Neuron (in vitro differentiated cells): ENCODE data around the gene ATG16L2.
"Not testable (repeated sequence)": the region's sequence is repeated elsewhere in the genome, so short reads cannot be mapped to it uniquely, and the experiment has no call there.

Source experiments
- H2AFZ ChIP-seq: one replicate; pipeline ENCODE4 v1.6.1; 2013; ENCODE audit warnings: low read depth, mild to moderate bottlenecking, inconsistent platforms, low read length, moderate library complexity
- H3K27me3 ChIP-seq: one replicate; pipeline ENCODE4 v1.6.1; 2013; ENCODE audit warnings: low read length; ENCODE audit not compliant: insufficient read depth
- H3K36me3 ChIP-seq: one replicate; pipeline ENCODE4 v1.6.1; 2013; ENCODE audit warnings: low read length; ENCODE audit not compliant: insufficient read depth
- H3K4me1 ChIP-seq: one replicate; pipeline ENCODE4 v1.6.1; 2013; ENCODE audit warnings: low read length; ENCODE audit not compliant: insufficient read depth
- H3K4me3 ChIP-seq: 2 replicates; pipeline ENCODE4 v1.5.1; 2013; ENCODE audit warnings: mild to moderate bottlenecking, low read length, moderate library complexity
- H3K9me3 ChIP-seq: one replicate; pipeline ENCODE4 v1.6.1; 2013; ENCODE audit warnings: low read length

Gene ATG16L2

DNA sequence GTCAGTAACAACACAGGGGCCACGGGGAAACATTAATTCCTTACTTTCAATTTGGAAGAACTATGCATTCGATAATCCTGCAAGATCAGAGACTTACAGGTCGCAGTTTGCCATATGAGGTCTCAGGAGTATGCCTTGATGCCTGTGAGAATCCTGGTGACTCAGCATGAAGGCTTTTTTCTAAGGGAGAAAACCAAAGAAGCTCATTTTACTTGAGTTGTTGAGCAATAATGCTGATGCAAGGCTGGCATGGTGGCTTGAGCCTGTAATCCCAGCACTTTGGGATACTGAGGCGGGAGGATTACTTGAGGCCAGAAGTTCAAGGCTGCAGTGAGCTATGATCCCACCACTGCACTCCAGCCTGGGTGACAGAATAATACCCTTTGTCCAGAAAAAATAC lies 26.6 kb downstream of the ATG16L2 start:
- Histone ChIP-seq H3K36me3 (peaks cover 50% of the 10 kb centered on the region), H3K4me1 (no peaks in the 10 kb centered on the region), H3K4me3 (no peak overlapping the region), H2AFZ (no peak overlapping the region), H3K9me3 (no peaks in the 10 kb centered on the region), H3K27me3 (no peaks in the 10 kb centered on the region)

- Histone ChIP-seq H3K9me3 (no peaks in the 10 kb centered on the region), H3K36me3 (peaks cover 50% of the 10 kb centered on the region), H3K4me3 (no peak overlapping the region), H3K27me3 (no peaks in the 10 kb centered on the region), H2AFZ (no peak overlapping the region), H3K4me1 (no peaks in the 10 kb centered on the region)
Observed at GRCh38 chr11:72841397-72841796, 27.2 kb downstream of the ATG16L2 start.

DNA sequence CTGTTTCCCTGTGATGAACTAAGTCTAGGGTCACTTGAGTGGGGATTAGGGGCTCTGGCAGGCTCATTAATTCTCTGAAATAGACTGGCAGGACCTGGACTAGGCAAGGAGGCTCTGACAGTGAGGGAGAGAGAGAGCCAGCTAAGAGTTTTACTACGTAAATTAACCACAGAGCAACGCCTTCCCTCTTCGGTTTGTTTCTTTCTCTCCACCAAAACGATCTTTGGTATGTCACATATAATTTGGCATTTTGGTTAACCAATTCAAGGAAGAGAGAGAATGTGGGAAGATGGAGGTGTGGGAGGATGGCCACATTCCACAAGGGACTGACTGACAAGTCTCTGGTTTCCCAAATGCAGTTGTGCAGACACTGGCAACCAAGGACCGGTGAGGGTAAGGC lies 27.9 kb downstream of the ATG16L2 start:
- no peak overlapping the region for H3K4me3 ChIP-seq

DNA sequence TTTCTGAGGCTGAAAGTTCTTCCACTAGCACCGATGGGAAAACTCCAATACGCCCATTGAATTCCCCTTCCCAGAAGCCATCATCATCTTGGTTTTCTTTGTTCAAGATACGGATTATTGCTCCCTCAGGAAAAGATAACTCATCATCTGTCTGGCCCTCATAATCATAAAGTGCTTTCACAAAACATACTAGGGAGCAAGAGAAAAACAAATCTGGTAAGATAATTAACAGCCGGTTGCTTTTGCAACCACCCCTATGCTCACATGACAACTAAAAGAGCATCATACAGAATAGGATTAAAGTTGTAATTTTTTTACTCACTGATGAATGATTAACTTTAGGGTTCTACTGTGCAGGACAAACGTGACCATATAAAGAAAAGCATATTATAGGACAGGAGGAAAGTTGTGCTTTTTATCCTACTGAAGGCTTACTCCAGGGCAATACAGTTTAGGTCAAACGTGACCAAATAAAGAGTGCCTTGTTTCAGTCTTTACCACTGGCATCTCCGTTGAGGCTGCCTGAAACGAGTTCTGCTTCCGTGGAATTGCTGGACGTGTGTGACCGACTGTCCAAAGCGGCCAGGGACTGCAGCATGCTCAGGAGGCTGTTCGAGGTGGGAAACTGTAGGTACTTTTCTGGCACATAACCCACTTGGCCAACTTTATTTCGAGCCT lies 28.6 kb downstream of the ATG16L2 start:
- Histone ChIP-seq H2AFZ (no peak overlapping the region), H3K27me3 (no peaks in the 10 kb centered on the region), H3K4me1 (no peaks in the 10 kb centered on the region), H3K9me3 (no peaks in the 10 kb centered on the region), H3K36me3 (peaks cover 44% of the 10 kb centered on the region), H3K4me3 (no peak overlapping the region)

More for the DNA sequence above, 27.9 kb downstream of the ATG16L2 start:
- H2AFZ ChIP-seq, result no peak overlapping the region
- H3K27me3 ChIP-seq, result no peaks in the 10 kb centered on the region
- H3K9me3 ChIP-seq, result no peaks in the 10 kb centered on the region
- H3K4me1 ChIP-seq, result no peaks in the 10 kb centered on the region
- H3K36me3 ChIP-seq, result peaks cover 50% of the 10 kb centered on the region

GRCh38 chr11:72844356-72844755 lies 30.1 kb downstream of the ATG16L2 start:
- Histone ChIP-seq H3K4me1 (no peaks in the 10 kb centered on the region), H3K9me3 (no peaks in the 10 kb centered on the region), H3K4me3 (no peak overlapping the region), H3K36me3 (peaks cover 31% of the 10 kb centered on the region), H2AFZ (no peak overlapping the region), H3K27me3 (no peaks in the 10 kb centered on the region)

- H3K9me3 ChIP-seq, result no peaks in the 10 kb centered on the region
- H2AFZ ChIP-seq, result no peak overlapping the region
- H3K4me1 ChIP-seq, result no peaks in the 10 kb centered on the region
- no peak overlapping the region for H3K4me3 ChIP-seq
- H3K36me3 ChIP-seq, result peaks cover 4% of the 10 kb centered on the region
- no peaks in the 10 kb centered on the region for H3K27me3 ChIP-seq
Observed at GRCh38 chr11:72848846-72849466, 34.7 kb downstream of the ATG16L2 start.

GRCh38 chr11:72850832-72851231 lies 36.6 kb downstream of the ATG16L2 start:
- Histone ChIP-seq H2AFZ (no peak overlapping the region), H3K4me1 (no peaks in the 10 kb centered on the region), H3K4me3 (no peak overlapping the region), H3K36me3 (peaks cover 4% of the 10 kb centered on the region), H3K9me3 (no peaks in the 10 kb centered on the region), H3K27me3 (no peaks in the 10 kb centered on the region)

GRCh38 chr11:72851726-72852125 lies 37.5 kb downstream of the ATG16L2 start:
- Histone ChIP-seq H3K4me1 (no peaks in the 10 kb centered on the region), H3K27me3 (no peaks in the 10 kb centered on the region), H3K4me3 (no peak overlapping the region), H3K9me3 (no peaks in the 10 kb centered on the region), H2AFZ (no peak overlapping the region), H3K36me3 (peaks cover 4% of the 10 kb centered on the region)

DNA sequence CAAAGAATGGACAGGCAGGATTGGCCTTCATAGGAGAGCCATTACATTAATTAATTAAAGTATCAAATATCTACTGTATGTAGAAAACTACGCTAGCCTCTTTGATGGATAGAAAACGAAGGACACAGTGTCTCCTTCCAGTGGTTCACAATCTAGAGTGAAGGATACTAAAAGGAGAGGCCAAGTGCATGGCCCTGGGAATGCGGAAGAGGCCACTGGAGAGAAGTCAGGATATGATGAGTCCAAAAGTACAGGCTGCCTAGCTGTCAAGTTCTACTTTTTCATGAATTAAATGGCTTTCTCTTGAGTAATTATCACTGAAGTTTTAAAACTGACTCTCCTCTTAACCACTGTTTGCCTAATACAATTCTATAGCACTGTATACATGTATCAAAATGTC lies 41.9 kb downstream of the ATG16L2 start:
- H3K4me1 ChIP-seq, result no peaks in the 10 kb centered on the region
- no peak overlapping the region for H2AFZ ChIP-seq
- no peak overlapping the region for H3K4me3 ChIP-seq
- H3K27me3 ChIP-seq, result no peaks in the 10 kb centered on the region
- H3K36me3 ChIP-seq, result peaks cover 8% of the 10 kb centered on the region
- H3K9me3 ChIP-seq, result no peaks in the 10 kb centered on the region

DNA sequence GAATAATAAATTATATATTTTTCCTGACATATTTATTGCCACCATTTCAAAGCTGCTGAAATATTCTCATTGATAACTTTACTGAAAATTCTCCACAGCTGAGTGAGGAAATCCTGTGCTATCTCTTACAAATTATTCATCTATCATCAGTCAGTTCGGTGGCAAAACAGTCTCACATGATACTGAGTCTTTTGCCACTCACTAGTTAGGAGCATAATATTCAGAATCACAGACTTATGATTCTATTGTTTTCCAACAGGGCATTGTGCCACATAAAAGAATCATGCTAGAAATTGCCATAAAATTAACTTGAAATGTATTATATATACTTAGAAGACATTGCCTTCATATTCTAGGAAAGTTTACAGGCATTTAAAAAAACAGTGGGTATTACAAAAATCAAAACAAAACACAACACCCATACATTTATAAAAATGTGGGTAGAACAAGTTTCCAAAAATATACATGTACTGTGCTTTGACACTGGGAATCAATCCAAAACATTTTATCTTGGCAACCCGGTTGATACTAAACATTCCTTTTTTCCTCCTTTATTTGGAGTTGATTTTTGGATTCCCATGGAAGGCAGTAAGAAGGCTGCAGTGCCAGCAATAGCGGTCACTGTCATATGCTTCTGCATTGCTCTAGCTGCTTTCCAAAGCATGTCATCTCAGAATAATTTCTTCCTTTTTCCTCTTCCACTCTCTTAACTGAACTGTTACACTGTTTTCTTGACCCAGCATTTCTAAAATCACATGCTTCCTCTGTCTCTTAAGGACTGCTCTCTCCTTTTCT lies 42.5 kb downstream of the ATG16L2 start:
- H3K4me1 ChIP-seq, result no peaks in the 10 kb centered on the region
- no peak overlapping the region for H2AFZ ChIP-seq
- H3K36me3 ChIP-seq, result peaks cover 8% of the 10 kb centered on the region
- no peaks in the 10 kb centered on the region for H3K9me3 ChIP-seq
- no peaks in the 10 kb centered on the region for H3K27me3 ChIP-seq
- no peak overlapping the region for H3K4me3 ChIP-seq

GRCh38 chr11:72858267-72858666 lies 44.1 kb downstream of the ATG16L2 start:
- H2AFZ ChIP-seq, H3K36me3 ChIP-seq, H3K27me3 ChIP-seq, H3K4me1 ChIP-seq, H3K9me3 ChIP-seq, H3K4me3 ChIP-seq: not testable (repeated sequence)

DNA sequence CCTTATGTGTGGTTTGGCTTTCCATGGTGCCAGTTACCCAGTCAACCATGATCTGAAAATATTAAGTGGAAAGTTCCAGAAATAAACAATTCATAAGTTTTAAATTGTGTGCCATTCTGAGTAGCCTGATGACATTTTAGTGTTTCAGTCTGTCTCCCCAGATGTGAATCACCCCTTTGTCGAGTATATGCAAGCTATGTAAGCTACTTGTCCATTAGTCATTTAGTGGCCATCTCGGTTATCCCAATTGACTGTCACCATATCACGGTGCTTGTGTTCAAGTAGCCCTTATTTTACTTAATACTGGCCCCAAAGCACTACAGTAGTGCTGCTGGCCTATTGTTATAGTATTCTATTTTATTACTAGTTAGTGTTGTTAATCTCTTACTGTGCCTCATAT lies 44.9 kb downstream of the ATG16L2 start:
- Histone ChIP-seq H3K4me1 (no peaks in the 10 kb centered on the region), H2AFZ (no peak overlapping the region), H3K36me3 (peaks cover 8% of the 10 kb centered on the region), H3K4me3 (no peak overlapping the region), H3K9me3 (no peaks in the 10 kb centered on the region), H3K27me3 (no peaks in the 10 kb centered on the region)

GRCh38 chr11:72860010-72860409 lies 45.8 kb downstream of the ATG16L2 start:
- H3K27me3 ChIP-seq, result no peaks in the 10 kb centered on the region
- H3K4me1 ChIP-seq, result no peaks in the 10 kb centered on the region
- no peak overlapping the region for H2AFZ ChIP-seq
- no peaks in the 10 kb centered on the region for H3K9me3 ChIP-seq
- H3K36me3 ChIP-seq, result peaks cover 8% of the 10 kb centered on the region
- H3K4me3 ChIP-seq, result no peak overlapping the region
